COLO829 (cell line): ENCODE data around the gene NCS1.

ENCODE experiments used
- DNase-seq: peaks from one replicate; pipeline ENCODE4 v3.0.0; 2012; ENCODE audit warnings: low spot score

The NCS1 gene

GRCh38 chr9:130147910-130148309 is 24.3 kb upstream of the NCS1 start:
- no peak for DNase-seq

- no peak for DNase-seq
Measured at GRCh38 chr9:130149031-130149430, 23.2 kb upstream of the NCS1 start.

GRCh38 chr9:130149654-130150286 is 22.4 kb upstream of the NCS1 start:
- DNase-seq = no peak

- DNase-seq = no peak
Measured at GRCh38 chr9:130150779-130151382, 21.3 kb upstream of the NCS1 start.

DNA sequence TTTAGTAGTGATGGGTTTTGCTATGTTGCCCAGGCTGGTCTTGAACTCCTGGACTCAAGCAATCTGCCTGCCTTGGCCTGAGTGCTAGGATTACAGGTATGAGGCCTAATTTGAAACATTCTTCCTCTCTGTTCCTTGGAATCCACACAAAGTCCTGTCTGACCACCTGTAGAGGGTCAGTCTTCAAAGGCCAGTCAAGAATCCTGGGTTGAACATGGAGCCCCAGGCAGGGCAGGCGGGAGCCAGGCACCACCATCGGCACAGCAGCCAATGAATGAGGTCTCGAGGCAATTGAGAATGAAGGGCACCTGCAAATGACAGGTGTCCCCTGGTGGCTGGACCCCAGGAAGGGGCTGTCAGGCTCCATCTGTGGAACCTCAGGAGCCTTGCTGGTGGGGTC is 17.4 kb upstream of the NCS1 start:
- no peak for DNase-seq

- no peak for DNase-seq
Measured at GRCh38 chr9:130155647-130156046, 16.6 kb upstream of the NCS1 start.

DNA sequence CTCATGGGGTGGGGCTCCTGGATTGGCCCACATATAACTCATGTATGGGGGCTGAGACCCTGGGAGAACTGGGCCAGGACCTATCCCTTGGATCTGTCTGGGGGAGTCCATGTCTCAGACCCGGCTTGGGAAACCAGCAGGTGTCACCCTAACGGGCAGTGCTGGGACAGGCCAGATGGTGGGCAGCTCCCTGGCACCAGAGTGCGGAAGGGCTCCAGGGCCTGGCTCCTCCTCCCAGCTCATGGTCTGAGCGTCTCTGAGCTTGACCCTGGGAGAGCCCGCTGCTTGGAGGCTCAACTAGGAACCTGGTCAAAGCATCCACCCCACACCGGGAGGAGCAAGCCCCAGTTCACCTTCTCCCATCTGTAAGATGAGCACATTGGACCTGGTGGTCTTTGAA is 15.5 kb upstream of the NCS1 start:
- no peak for DNase-seq

GRCh38 chr9:130157079-130157478 is 15.1 kb upstream of the NCS1 start:
- DNase-seq = no peak

DNA sequence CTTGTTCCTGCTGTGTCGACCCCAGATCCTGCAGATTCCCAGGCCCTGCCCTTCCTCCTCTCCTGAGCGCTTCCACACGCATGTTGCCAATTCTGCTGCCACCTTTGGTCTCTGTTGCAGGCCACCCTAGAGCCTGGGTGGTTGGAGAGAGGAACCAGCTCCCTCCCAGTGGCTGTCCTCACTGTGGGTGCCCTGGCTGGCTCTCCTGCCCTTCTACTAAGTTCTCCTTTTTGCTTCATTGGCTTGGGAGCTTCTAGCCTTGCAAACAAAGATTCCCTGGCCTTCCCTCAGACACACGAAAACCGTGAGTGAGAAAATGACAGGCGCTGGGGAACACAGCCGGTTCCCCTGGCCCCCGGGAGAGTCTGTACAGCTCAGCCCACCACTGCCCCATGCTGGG is 14.2 kb upstream of the NCS1 start:
- no peak for DNase-seq

DNA sequence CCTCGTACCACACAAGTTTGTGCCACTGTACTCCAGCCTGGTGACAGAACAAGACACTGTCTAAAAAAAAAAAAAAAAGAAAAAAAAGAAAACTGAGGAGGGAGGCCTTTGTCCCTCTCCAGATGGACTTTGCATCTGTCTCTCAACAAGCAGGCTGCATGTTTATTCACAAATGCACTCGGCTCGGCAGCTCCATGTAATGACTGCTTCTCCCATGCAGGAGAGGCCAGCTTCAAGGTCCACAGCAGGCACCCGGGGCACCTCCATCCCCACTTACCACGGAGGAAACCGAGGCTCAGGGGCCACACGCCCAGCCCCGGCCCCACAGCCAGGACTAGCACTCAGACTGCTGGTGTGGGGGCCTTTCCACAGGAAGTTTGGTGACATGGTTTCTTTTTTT is 13.1 kb upstream of the NCS1 start:
- no peak for DNase-seq

GRCh38 chr9:130159915-130160670 is 12.1 kb upstream of the NCS1 start:
- DNase-seq = no peak

DNA sequence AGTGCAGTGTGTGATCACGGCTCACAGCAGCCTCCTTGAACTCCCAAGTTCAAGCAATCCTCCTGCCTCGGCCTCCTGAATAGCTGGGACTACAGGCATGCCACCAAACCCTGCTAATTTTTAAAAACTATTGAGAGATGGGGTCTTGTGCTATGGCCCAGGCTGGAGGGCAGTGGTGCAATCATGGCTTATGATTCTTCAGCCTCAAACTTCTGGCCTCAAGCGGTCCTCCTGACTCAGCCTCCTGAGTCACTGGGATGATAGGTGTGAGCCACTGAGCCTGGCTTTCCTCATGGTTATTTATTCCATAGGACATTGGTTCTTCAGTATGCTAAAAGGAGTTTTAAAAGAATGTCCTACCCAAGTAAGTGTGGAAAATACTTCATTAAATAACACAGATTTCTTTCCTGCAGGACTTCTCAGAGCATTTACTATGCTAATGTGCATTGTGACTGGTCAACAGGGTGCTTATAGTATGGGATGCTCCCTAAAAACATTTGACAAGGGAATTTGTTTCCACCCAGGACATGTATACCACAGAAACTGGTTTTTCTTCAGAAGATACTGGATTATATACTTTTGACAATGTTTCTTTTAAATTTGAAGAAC is 11.2 kb upstream of the NCS1 start:
- DNase-seq = no peak

DNA sequence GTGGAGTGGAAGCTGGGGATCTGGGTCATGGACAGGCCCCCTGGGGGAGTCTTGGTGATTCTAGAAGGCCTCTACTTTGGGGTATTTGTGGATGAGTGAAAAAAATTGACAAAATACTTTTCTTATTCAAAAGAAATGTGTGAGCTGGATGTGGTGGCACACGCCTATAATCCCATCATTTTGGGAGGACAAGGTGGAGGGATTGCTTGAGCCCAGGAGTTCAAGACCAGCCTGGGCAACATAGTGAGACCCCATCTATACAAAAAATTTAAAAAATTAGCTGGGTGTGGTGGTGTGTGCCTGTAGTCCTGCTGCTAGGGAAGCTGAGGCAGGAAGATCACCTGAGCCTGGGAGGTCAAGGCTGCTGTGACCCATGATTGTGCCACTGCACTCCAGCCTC is 6.6 kb upstream of the NCS1 start:
- DNase-seq = no peak

DNA sequence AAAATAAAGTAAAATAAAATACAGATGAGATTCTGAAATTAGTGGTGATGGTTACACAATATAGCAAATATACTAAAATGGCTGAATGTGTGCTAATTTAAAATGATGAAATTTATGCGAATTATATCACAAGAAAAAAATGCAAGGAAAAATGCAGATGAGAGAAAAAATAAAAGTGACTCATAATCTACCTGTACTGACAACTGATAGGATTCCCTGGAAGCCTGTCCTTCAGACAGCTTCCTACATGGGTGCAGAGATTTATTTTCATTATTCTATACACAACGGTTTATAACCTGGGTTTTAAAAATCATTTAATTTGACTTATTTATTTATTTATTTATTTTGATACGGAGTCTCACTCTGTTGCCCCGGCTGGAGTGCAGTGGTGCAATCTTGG is 5.8 kb upstream of the NCS1 start:
- DNase-seq = no peak

DNA sequence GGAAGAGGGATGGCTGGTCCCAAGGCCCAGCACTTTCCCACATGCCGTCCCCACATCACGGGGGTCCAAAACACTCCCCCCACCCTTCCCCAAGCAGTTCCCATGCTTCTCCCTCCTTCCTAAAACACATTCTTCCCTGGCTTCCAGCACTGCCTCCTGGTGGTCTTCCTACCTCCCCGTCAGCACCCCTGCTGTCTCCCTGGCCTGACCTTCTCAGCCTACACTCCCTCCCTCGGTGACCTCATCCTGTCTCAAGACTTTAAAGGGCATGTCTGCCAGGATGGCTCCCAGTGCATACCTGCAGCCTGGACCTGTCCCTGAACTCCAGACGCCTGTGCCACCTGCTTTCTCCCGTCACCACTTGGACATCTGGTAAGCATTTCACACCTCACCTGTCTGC is 4.3 kb upstream of the NCS1 start:
- DNase-seq = no peak

DNA sequence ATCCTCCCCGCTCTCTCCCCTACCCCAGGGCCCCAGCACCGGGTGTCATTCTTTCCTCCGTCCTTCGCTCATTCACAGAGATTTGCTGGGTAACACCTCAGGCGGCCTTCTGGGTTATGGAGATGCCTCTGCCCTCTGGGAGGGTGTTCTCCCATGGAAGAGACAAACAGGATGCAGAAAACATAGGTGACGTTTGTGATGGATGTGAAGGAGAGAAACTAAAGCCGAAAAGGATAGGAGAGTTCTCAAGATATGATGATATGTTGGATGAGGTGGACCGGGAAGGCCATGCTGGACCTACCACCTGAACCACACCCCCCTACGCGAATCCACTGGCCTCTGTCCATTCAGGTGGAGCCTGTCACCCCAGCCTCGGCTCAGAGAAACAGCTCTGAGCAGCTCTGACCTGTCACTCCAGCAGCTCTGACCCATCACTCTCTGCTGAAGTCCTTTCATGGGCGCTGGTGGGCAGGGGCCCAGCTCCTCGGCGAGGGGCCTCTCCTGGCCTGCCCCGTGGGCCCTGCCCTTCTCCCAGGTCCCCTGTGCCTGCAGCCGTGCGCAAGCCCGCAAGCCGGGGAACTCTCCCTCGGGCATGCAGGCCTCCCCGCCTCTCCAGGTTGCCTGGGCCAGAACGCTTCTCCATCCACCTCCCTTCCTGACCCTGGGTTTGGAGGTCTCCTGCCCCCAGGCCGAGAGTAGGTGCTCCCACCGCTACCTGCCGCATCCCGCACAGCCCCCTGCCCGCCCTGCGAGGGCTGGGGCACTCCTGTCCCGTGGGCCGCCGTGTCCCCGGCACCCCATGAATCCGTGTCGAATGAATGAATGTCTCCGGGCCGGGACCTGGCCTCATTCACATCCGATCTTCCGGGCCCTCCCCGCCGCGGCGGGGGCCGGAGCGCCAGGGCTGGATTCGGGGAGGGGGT is 717 bp upstream of the NCS1 start:
- no peak for DNase-seq

DNA sequence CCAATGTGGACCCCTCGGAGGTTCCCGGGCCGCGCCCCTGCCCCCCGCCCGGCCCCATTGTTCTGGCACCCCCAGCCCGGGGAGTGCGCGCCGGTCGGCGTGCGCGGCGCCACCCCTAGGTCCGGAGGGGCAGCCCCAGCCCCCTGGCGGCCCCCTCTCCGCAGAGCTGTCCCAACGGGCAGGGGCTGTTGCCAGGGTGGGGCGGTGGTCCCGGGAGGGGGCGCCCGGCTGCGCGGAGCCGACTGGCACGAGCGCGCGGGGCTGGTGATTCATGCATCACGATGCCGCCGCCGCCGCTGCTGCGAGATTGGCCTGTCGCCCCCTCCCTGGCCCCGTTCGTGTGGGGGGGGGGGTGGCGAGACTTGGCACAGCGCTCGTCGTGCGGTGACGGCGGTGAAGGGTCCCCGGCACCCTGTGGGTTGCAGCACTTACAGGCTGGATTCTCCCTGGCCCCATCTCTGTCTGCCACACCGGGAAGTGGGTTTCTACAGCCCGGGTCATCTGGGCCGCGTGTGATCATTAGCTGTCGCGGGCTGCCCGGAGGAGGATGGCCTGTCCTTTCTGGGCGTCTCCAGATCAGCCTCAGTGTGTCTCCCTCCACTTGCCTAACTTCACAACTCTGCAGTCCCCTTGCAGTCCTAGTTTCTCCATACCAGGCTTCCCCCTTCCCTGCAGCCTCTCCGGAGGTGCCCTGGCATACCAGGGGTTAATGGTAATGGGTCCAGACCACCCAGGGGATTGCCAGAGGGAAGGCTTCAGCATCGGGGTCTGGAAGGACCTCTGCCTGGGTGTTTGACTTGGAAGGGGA is 858 bp downstream of the NCS1 start:
- DNase-seq = no peak

- DNase-seq = no peak
Measured at GRCh38 chr9:130173666-130173983, 1.4 kb downstream of the NCS1 start.

DNA sequence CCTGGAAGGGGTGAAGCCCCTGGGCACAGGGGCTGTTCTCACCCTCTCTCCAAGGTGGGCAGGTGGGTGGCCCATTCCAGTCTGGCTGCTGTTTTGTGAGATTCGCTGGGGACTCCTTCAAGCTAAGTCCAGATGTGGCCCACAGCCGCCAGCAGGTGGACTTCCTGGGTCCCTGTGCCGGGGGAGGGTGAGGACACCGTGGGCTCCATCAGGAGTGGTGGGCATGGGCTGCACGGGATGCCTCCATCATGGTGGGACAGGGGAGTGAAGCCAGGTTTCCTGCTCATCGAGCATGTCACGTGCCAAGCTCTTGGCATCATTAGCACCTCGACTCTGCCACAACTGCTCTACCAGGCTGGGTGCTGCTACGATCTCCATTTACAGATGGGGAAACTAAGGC is 1.8 kb downstream of the NCS1 start:
- no peak for DNase-seq

- no peak for DNase-seq
Measured at GRCh38 chr9:130174920-130175321, 2.7 kb downstream of the NCS1 start.

DNA sequence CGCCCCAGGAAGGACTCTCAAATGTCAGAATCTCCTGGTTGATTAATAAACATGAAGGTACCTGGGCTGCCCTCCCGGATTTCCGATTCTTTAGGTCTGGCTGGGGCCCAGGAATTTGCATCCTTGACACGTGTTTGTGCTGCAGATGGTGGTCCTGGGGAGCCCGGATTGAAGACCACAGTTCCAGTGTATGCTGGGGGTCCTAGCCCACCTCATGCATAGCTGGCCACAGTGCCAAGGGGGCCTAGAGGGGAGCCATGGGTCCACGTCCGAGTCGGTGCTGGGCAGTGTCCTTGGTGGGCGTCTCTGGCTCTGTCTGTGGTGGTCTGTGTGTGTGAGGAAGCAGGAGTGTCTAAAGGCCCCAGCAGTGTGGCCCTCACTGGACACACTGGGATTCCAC is 3.2 kb downstream of the NCS1 start:
- no peak for DNase-seq
